Right renal cortex interstitium (tissue), 3 donors: ENCODE measurements around the gene ZCCHC8. TPM values are rescaled to one million over a fixed set of nuclear protein-coding genes. Genes with fewer than 3 reads are reported as not detected.
"Not testable (repeated sequence)": the region's sequence is repeated elsewhere in the genome, so short reads cannot be mapped to it uniquely, and the experiment has no call there.

ENCODE experiments used
- DNase-seq, 3 donors: peaks; one replicate each; pipeline ENCODE4 v3.0.0-alpha.2; 2013; ENCODE audit warnings: low read depth in 3 of 3, low spot score in 2 of 3
- polyA plus RNA-seq, 3 donors: library from polyadenylated mRNA; unstranded; fragments of 120-200 nt; gene quantifications; one replicate each; pipeline ENCODE4 v1.2.1, GENCODE V29; 2013; ENCODE audit not compliant: insufficient read length in 3 of 3

ZCCHC8 gene
- polyA plus RNA-seq, 3 donors = 34.3 to 36.8 (median 35.5) TPM

- DNase-seq = no peak
Observed at GRCh38 chr12:122473543-122474323, 27.0 kb downstream of the ZCCHC8 start.

- peak in 2 of 3 donors; percentile 50 to 52 for DNase-seq
Observed at GRCh38 chr12:122471324-122472226, 29.2 kb downstream of the ZCCHC8 start.

DNA sequence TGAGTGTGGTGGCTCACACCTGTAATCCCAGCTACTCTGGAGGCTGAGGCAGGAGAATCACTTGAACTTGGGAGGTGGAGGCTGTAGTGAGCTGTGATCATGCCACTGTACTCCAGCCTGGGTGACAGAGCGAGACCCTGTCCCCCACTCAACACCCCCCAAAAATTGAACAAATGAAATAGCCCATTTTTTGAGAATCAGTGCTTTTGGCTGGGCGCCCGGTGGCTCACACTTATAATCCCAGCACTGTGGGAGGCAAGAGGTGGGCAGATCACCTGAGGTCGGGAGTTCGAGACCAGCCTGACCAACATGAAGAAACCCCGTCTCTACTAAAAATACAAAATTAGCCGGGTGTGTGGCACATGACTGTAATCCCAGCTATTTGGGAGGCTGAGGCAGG lies 30.2 kb downstream of the ZCCHC8 start:
- not testable (repeated sequence) for DNase-seq

DNA sequence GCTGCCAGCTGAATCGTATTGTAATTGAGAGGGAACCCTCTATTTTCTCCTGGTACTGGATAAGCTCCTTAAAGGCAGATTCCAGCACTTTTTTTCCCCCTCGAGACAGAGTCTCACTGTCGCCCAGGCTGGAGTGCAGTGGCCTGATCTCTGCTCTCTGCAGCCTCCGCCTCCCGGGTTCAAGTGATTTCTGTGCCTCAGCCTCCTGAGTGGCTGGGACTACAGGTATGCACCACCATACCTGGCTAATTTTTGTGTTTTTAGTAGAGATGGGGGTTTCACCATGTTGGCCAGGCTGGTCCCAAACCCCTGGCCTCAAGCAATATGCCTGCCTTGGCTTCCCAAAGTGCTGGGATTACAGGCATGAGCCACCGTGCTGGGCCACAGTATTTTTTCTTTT lies 30.9 kb downstream of the ZCCHC8 start:
- not testable (repeated sequence) for DNase-seq

GRCh38 chr12:122467983-122468382 lies 32.7 kb downstream of the ZCCHC8 start:
- DNase-seq = no peak

- DNase-seq = not testable (repeated sequence)
Observed at GRCh38 chr12:122464317-122465042, 36.3 kb downstream of the ZCCHC8 start.

GRCh38 chr12:122460641-122461040 lies 40.1 kb downstream of the ZCCHC8 start:
- DNase-seq = no peak

GRCh38 chr12:122460061-122460460 lies 40.7 kb downstream of the ZCCHC8 start:
- DNase-seq = no peak

GRCh38 chr12:122459211-122459610 lies 41.5 kb downstream of the ZCCHC8 start:
- DNase-seq = no peak

- DNase-seq = no peak
Observed at GRCh38 chr12:122458105-122459035, 42.4 kb downstream of the ZCCHC8 start.

DNA sequence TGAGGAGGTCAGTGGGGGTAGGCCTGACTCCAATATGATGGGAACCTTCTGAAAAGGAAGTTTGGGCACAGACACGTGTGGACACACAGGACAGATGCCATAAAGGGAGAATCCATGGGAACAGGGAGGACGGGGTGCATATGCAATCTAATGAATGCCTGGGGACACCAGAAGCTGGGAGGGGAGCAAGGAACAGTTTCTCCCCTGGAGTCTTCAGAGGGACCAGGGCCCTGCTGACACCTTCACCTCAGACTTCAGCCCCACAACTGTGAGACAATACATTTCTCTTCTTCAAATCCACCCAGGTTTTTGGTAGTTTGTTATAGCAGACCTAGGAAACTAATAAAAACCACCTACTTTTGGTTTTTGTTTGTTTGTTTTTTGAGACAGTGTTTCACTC lies 43.1 kb downstream of the ZCCHC8 start:
- no peak for DNase-seq

DNA sequence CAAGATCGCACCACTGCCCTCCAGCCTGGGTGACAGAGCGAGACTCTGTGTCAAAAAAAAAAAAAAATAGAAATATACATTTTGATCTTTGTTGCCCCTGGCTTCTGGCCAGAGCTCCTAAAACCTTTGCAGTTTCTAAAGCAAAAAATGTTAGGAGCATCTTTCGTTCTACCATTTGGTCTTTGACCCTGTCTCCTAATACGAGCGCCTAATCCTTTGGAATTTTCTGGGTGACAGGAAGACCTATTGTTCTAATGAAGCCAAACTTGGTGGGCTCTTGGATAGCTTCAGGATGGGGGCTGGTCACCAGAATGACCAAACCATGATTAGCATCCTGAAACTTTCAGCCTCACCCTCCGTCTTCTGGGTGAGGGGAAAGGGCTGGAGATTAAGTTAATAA lies 46.0 kb downstream of the ZCCHC8 start:
- no peak for DNase-seq

DNA sequence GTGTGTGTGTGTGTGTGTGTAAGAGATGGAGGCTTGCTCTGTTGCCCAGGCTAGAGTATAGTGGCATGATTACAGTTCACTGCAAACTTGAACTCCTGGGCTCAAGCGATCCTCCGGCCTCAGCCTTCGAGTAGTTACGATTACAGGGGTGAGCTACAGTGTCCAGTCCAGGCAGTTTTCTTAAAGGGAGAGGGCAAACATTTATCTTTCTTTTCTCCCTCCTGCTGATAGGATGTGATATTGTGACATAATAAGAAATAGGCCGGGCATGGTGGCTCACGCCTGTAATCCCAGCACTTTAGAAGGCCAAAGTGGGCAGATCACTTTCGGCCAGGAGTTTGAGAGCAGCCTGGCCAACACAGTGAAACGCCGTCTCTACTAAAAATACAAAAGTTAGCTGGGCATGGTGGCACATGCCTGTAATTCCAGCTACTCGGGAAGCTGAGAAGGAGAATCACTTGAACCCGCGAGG lies 46.4 kb downstream of the ZCCHC8 start:
- no peak for DNase-seq

DNA sequence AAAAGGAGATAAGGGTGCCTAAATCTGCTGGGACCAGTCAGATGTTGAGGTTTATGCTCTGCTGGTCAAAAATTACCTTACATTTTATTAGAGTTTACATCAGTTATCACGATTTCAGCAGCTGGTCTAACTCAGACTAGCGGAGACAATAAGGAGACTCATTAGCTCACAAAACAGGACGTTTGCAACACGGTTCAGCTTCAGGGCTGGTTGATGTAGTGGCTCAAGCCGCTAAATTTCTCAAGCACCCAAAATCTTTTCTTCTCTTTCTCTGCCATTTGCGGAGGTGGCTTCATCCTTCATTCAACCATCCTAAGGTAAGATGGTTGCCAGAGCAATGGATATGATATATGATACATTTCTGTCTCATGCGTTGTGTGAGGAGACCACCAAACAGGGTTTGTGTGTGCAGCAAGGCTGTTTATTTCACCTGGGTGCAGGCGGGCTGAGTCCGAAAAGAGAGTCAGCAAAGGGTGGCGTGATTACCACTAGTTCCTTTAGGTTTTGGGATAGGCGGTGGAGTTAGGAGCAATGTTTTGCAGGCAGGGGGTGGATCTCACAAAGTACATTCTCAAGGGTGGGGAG lies 47.9 kb downstream of the ZCCHC8 start:
- no peak for DNase-seq

DNA sequence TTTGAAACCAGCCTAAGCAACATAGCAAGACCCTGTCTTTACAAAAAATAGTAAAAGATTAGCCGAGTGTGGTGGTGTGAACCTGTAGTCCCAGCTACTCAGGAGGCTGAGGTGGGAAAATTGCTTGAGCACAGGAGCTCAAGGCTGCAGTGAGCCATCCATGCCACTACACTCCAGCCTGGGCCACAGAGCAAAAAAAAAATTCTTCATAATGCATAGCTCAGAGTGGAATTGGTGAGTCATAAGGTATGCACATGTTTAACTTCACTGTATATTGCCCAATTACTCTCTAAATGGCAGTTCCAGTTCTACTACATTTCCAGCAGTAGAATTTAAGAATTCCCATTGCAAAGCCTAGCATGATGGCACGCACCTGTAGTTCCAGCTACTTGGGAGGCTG lies 51.4 kb downstream of the ZCCHC8 start:
- no peak for DNase-seq

GRCh38 chr12:122447825-122448224 lies 52.9 kb downstream of the ZCCHC8 start:
- DNase-seq = not testable (repeated sequence)

DNA sequence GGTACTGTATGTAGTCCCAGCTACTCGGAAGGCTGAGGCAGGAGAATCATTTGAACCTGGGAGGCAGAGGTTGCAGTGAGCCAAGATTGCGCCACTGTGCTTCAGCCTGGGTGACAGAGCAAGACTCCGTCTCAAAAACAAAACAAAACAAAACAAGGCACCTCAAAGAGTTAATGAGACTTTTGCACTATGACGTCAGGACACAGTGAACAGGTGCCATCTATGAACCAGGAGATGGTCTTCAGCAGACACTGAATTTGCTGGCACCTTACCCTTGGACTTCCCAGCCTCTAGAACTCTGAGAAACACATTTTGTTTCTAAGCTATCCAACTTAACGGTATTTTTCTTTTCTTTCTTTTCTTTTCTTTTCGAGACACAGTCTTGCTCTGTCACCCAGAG lies 54.3 kb downstream of the ZCCHC8 start:
- DNase-seq = not testable (repeated sequence)

GRCh38 chr12:122444071-122444470 lies 56.7 kb downstream of the ZCCHC8 start:
- not testable (repeated sequence) for DNase-seq

GRCh38 chr12:122438822-122439221 lies 61.9 kb downstream of the ZCCHC8 start:
- not testable (repeated sequence) for DNase-seq
